Esophagus squamous epithelium (tissue), 4 donors: Measurements from ENCODE around the gene MECP2.
A peak's percentile ranks its signal among the peaks of the same experiment; 100 is the strongest.

ENCODE experiments used
- CTCF ChIP-seq, 6 experiments: fragments of 450-650 bp in 4 of 6; fragments of 200-600 bp in 2 of 6; sonication (generic) in 2 of 6; IDR thresholded peaks; one replicate each; pipeline ENCODE4 v1.5.1; 2016 to 2019; ENCODE audit warnings: antibody characterized with exemption in 6 of 6, mild to moderate bottlenecking in 4 of 6, moderate library complexity in 4 of 6
- POLR2A ChIP-seq, 4 donors: fragments of 450-650 bp; IDR thresholded peaks; one replicate each; pipeline ENCODE4 v1.6.1; 2017; ENCODE audit warnings: antibody characterized with exemption in 4 of 4, mild to moderate bottlenecking in 4 of 4, moderate library complexity in 3 of 4

GRCh38 chrX:153972368-153973126, 125.0 kb downstream of the MECP2 start, which contains the start of gene TMEM187:
- peak in 1 of 6 experiments; percentile 5 for TF ChIP-seq CTCF (IDR thresholded peaks at IDR 0.05)
- TF ChIP-seq POLR2A (IDR thresholded peaks at IDR 0.05): peak in 1 of 4 donors; percentile 62
